Keratinocyte (primary cell): Measurements from ENCODE around the gene STAC3. TPM values are rescaled to one million over a fixed set of nuclear protein-coding genes. Genes with fewer than 3 reads are reported as not detected.

Experiments used
- DNase-seq: peaks from one replicate; pipeline ENCODE4 v3.0.0-alpha.2; 2011; ENCODE audit warnings: low read depth, missing footprints, low spot score
- FAIRE-seq: peaks from 2 replicates; lab custom pipeline; 2011; peaks lifted over from hg19 to GRCh38; lab: Jason Lieb, UNC
- H2AFZ ChIP-seq: 2 replicates; pipeline ENCODE4 v1.6.0; 2012; ENCODE audit warnings: low read length, control low read depth, inconsistent platforms; ENCODE audit not compliant: control insufficient read depth
- H3K27ac ChIP-seq: 2 replicates; pipeline ENCODE4 v1.5.1; 2011; ENCODE audit warnings: low read length; ENCODE audit not compliant: control insufficient read depth, insufficient read depth
- H3K27me3 ChIP-seq: 3 replicates; pipeline ENCODE4 v1.6.0; 2011; ENCODE audit warnings: low read length; ENCODE audit not compliant: control insufficient read depth, insufficient read depth; ENCODE audit errors: extremely low read depth
- H3K36me3 ChIP-seq, 2 experiments: 2 replicates in 1 of 2; 3 replicates in 1 of 2; pipeline ENCODE4 v1.5.1; 2011; ENCODE audit warnings: low read length in 2 of 2, mild to moderate bottlenecking in 1 of 2; ENCODE audit not compliant: control insufficient read depth in 2 of 2, insufficient read depth in 2 of 2; ENCODE audit errors: extremely low read depth in 1 of 2
- H3K4me1 ChIP-seq: 3 replicates; pipeline ENCODE4 v1.5.1; 2011; ENCODE audit warnings: low read length; ENCODE audit not compliant: control insufficient read depth, insufficient read depth; ENCODE audit errors: extremely low read depth
- H3K4me2 ChIP-seq: 3 replicates; pipeline ENCODE4 v1.6.0; 2011; ENCODE audit warnings: low read depth, low read length; ENCODE audit not compliant: control insufficient read depth, insufficient read depth; ENCODE audit errors: extremely low read depth
- H3K4me3 ChIP-seq, 3 experiments: fragments of 200-600 bp in 1 of 3; sonication (generic) in 1 of 3; 2 replicates in 2 of 3; 3 replicates in 1 of 3; pipeline ENCODE4 v1.5.1; 2011 to 2016; ENCODE audit warnings: low read length in 3 of 3, mild to moderate bottlenecking in 3 of 3, control low read depth in 2 of 3, inconsistent platforms in 1 of 3, low read depth in 1 of 3, mixed read lengths in 1 of 3, mixed run types in 1 of 3, moderate library complexity in 1 of 3; ENCODE audit not compliant: control insufficient read depth in 2 of 3, insufficient read depth in 2 of 3; ENCODE audit errors: extremely low read depth in 1 of 3
- H3K79me2 ChIP-seq: 2 replicates; pipeline ENCODE4 v1.6.0; 2012; ENCODE audit warnings: low read length; ENCODE audit not compliant: control insufficient read depth, insufficient read depth
- H3K9ac ChIP-seq: 3 replicates; pipeline ENCODE4 v1.6.0; 2011; ENCODE audit warnings: low read length; ENCODE audit not compliant: control insufficient read depth, insufficient read depth; ENCODE audit errors: extremely low read depth
- H3K9me1 ChIP-seq: 3 replicates; pipeline ENCODE4 v1.6.0; 2011; ENCODE audit warnings: low read length; ENCODE audit not compliant: control insufficient read depth, insufficient read depth; ENCODE audit errors: extremely low read depth
- H3K9me3 ChIP-seq: 2 replicates; pipeline ENCODE4 v1.5.1; 2012; ENCODE audit warnings: low read depth, low read length; ENCODE audit not compliant: control insufficient read depth
- H4K20me1 ChIP-seq: 3 replicates; pipeline ENCODE4 v1.6.0; 2011; ENCODE audit warnings: low read length; ENCODE audit not compliant: control insufficient read depth, insufficient read depth; ENCODE audit errors: extremely low read depth
- CTCF ChIP-seq, 3 experiments: IDR thresholded peaks in 1 of 3; conservative IDR thresholded peaks in 1 of 3; optimal IDR thresholded peaks in 1 of 3; 2 replicates in 2 of 3; 3 replicates in 1 of 3; pipeline versions ENCODE3 to v1.5.1; 2011; ENCODE audit warnings: low read length in 3 of 3, mild to moderate bottlenecking in 3 of 3, moderate library complexity in 2 of 3, control low read depth in 1 of 3, inconsistent platforms in 1 of 3; ENCODE audit not compliant: insufficient read depth in 2 of 3; ENCODE audit errors: extremely low read depth in 1 of 3
- EZH2 ChIP-seq: IDR thresholded peaks from one replicate; pipeline ENCODE4 v1.6.1; 2012; ENCODE audit warnings: inconsistent platforms, mild to moderate bottlenecking, low read length, moderate library complexity
- dilution Hi-C: fragments of 300-500 bp; cut with MboI; formaldehyde crosslinking; loops from one replicate; pipeline ENCODE4 v1.7.0; 2020; ENCODE audit warnings: low sequenced_read_pairs; ENCODE audit not compliant: extremely low pct_ligation_motif_present
- polyA plus RNA-seq, 5 experiments: library from polyadenylated mRNA; depleted of rRNA in 3 of 5; stranded (reverse) in 3 of 5; stranded (forward) in 1 of 5; unstranded in 1 of 5; fragments of >200 nt; gene quantifications; 1 replicate in 1 of 5; 2 replicates in 3 of 5; 3 replicates in 1 of 5; pipeline versions ENCODE4 v1.2.1 to v1.2.3, GENCODE V29; 2011 to 2012; ENCODE audit warnings: missing spikeins in 2 of 5, low read depth in 1 of 5, low replicate concordance in 1 of 5

STAC3 gene
- polyA plus RNA-seq, 1 donor (not counting 4 experiments of a cell fraction or from before 2014, with no cell fraction given): 0.94 TPM

GRCh38 chr12:57226588-57227314 is 24.2 kb downstream of the STAC3 start:
- peaks cover 20% of the 10 kb centered on the region for H3K4me1 ChIP-seq
- H3K36me3 ChIP-seq: peaks cover 5 to 8% of the 10 kb centered on the region in 2 experiments
- no peak overlapping the region for H2AFZ ChIP-seq
- no peaks in the 10 kb centered on the region for H3K9me1 ChIP-seq
- no peak overlapping the region for H3K9ac ChIP-seq
- peaks cover 23% of the 10 kb centered on the region for H3K79me2 ChIP-seq
- DNase-seq: no peak
- no peak for TF ChIP-seq EZH2
- no peak for TF ChIP-seq CTCF (optimal IDR thresholded peaks at IDR 0.05 in 1 of 3, IDR thresholded peaks at IDR 0.05 in 1 of 3, conservative IDR thresholded peaks at IDR 0.05 in 1 of 3; ENCODE audit: extremely low read depth in 1 of 3, insufficient read depth in 2 of 3, low read length in 3 of 3)
- no peak overlapping the region for H3K27ac ChIP-seq
- H3K9me3 ChIP-seq: no peaks in the 10 kb centered on the region
- H3K27me3 ChIP-seq: peaks cover 3% of the 10 kb centered on the region
- dilution Hi-C loops: no loop called here
- FAIRE-seq: no peak
- H4K20me1 ChIP-seq: no peaks in the 10 kb centered on the region
- no peak overlapping the region for H3K4me2 ChIP-seq
- H3K4me3 ChIP-seq: no peak overlapping the region

DNA sequence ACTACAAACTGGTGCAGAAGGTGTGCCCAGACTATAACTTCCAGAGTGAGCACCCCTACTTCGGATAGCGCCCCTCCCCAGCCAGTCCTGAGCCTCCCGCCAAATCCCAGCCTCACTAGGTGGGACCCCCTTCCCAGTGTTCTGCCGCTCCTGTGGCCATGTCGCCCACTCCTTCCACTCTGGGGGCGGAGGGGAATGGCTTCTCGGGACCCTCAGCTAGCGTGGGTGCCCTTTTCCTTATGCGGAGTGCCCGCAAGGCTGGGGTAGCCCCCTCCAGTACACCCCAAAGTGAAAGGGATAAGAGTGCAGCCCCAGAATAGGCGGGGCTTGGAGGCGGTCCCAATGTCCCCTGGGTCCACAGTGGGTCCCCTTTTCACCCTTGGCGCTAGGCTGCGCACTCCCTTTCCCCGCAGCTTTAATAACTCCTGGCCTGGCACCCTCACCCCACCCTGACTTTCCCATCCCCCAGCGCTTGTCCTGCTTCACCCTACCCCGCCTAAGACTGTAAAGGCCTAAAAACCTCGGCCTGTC is 25.2 kb downstream of the STAC3 start:
- Histone ChIP-seq H3K4me1 (peaks cover 10% of the 10 kb centered on the region), H3K27me3 (peaks cover 13% of the 10 kb centered on the region), H2AFZ (no peak overlapping the region), H3K9me3 (no peaks in the 10 kb centered on the region), H3K4me3 (no peak overlapping the region), H3K4me2 (no peak overlapping the region), H3K79me2 (peaks cover 13% of the 10 kb centered on the region), H3K9ac (no peak overlapping the region), H3K36me3 (no peaks in the 10 kb centered on the region), H3K9me1 (no peaks in the 10 kb centered on the region), H4K20me1 (no peaks in the 10 kb centered on the region), H3K27ac (no peak overlapping the region)
- FAIRE-seq (no peak), DNase-seq (no peak)
- dilution Hi-C loops: no loop called here
- TF ChIP-seq CTCF (optimal IDR thresholded peaks at IDR 0.05 in 1 of 3, IDR thresholded peaks at IDR 0.05 in 1 of 3, conservative IDR thresholded peaks at IDR 0.05 in 1 of 3; ENCODE audit: extremely low read depth in 1 of 3, insufficient read depth in 2 of 3, low read length in 3 of 3) (no peak), EZH2 (no peak)
